ENCODE measurements around the gene PYCR2. TPM values are rescaled to one million over a fixed set of nuclear protein-coding genes. Genes with fewer than 3 reads are reported as not detected.
"Not testable (repeated sequence)": the region's sequence is repeated elsewhere in the genome, so short reads cannot be mapped to it uniquely, and the experiment has no call there.

PYCR2 gene
- total RNA-seq, result 10 to 100 TPM; 58.0 to 58.8 TPM
- long read RNA-seq, transcript PYCR2-201 (7 exons, 1,689 nt), result major isoform, 28 of 30 reads
- long read RNA-seq, partial matches to known transcripts, result 0 of 30 reads
- long read RNA-seq, other reads (novel, unspliced or antisense), result 2 of 30 reads

DNA sequence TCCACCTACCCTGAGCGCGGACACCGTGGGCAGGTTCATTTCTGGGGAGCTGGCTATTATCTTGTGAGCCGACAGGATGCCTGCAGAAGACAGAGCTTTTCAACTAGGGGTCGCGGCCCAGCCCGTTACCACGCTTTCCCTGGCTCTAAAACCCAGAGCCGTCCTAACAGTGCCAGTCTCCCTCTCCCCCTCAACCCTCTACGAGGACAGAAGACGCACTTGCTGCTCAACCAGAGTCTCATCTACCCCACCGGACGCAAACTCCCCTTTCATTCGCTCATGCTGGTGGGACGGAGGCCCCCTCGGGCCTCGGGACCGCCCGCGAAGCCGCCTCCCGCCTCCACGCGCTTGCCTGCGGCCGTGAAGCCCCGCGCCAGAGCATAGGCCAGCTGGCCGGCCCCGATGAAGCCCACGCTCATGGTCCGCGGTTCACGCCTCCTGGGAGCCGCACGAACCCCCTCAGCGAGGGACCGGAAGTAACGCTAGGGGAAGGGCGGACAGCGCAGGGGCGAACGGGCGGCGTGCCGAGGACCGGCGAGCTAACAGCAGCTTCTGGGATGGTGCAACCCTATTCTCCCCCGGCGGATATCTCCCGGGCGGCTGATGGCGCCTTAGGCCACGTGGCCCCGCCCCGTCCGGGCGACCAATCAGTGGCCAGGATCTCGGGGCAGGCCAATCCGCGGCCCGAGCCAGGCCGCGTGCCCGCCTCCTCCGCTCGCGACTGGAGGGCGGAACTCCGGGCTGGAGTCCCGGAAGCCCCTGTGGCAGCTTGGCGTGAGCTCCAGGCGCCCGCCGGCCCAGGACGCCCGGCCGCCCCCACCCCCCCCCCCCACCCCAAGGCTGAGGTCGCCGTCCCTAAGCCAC lies at the start of gene PYCR2:
Gene PYCR2 (minus strand): TSS at position 559 of the 864 bp plus-strand sequence. CDS start 140 bp downstream, at position 419.
- DNase-seq, result peak; percentile 97
- intact Hi-C loops (cut with DNase I), result no loop called here
- ATAC-seq, result peak; percentile 98 to 99

DNA sequence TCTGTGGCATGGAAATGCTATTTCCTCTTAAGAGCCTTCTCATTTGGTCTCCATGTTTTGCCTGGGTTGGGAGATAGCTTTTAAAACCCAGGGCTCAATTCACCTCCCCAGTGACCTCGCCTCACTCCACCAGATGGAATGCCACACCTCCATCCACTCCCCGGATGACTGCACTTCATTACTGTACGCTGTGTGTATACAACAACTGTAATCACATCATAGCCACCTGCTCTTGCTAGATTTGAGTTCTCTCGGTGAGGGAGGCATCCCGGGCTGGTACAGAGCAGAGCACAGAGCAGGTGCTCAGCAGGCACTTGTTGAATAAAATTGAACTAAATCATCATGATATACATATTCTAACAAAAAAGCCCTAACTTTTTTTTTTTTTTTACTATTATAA lies 49.1 kb upstream of the PYCR2 start:
- DNase-seq (no peak), ATAC-seq (no peak)
- intact Hi-C loops (cut with DNase I), result loop anchor here in 1 of 2 donors (10.0 kb wide), 2 partner anchors 198 to 648 kb away; partner anchors contain the start of gene SRP9

DNA sequence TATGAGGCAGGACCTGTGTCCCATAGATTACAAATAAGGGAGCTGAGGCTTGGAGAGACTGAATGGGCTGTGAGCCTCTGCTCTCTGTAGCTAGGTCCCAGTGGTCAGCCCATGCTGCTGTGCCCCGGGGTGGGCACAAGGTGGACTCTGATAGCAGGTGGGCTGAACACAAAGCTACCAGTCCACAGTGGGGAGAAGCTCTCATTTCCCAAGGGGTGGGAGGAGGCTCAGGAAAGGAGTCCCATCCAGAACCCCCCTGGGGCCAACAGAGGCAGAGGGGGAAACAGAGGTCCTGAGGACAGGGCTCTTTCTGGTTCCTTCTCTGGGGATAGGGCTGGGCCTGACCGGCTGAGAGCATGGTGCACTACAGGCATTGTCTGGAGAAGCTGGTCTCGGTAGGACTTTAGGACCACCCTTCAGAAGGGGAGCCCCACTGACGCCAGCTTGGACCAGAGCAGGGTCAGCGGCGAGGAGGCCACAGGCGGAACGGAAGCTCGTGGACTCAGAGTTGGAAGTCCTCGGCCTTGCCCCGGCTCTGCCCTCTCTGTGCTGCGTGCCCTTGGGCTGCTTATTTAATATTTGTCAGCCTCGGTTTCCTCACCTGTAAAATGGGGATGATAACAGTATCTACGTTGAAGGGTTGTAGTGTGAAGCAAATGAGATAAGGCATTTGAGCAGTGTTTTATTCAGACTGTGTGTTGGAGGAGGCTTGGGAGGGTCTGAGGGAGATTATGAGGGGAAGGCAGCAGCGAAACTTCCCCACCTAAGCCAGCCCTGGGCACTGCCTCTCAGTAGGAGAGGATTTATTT lies 48.5 kb upstream of the PYCR2 start:
- DNase-seq, result no peak
- intact Hi-C loops (cut with DNase I), result loop anchor here in 1 of 2 donors (10.0 kb wide), 2 partner anchors 198 to 648 kb away; partner anchors contain the start of gene SRP9
- ATAC-seq, result no peak

DNA sequence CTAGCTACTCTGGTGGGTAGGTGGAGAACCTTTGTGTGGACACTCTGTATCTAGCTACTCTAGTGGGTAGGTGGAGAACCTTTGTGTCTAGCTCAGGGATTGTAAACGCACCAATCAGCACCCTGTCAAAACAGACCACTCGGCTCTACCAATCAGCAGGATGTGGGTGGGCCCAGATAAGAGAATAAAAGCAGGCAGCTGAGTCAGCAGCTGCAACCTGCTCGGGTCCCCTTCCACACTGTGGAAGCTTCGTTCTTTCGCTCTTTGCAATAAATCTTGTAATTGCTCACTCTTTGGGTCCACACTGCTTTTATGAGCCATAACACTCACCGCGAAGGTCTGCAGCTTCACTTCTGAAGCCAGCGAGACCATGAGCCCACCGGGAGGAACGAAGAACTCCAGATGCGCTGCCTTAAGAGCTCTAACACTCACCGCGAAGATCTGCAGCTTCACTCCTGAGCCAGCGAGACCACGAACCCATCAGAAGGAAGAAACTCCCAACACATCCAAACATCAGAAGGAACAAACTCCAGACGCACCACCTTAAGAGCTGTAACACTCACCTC lies 46.6 kb upstream of the PYCR2 start:
- ATAC-seq, DNase-seq: not testable (repeated sequence)
- intact Hi-C loops (cut with DNase I), result loop anchor here in 1 of 2 donors (10.0 kb wide), 2 partner anchors 196 to 646 kb away; partner anchors contain the start of gene SRP9

DNA sequence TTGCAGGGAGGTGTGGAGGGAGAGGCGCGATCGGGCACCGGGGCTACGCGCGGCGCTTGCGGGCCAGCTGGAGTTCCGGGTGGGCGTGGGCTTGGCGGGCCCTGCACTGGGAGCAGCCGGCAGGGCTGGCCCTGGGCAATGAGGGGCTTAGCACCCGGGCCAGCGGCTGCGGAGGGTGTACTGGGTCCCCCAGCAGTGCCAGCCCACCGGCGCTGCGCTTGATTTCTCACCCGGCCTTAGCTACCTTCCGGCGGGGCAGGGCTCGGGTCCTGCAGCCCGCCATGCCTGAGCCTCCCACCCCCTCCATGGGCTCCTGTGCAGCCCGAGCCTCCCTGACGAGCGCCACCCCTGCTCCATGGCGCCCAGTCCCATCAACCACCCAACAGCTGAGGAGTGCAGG lies 45.7 kb upstream of the PYCR2 start:
- ATAC-seq, DNase-seq: not testable (repeated sequence)
- intact Hi-C loops (cut with DNase I), result loop anchor here in 1 of 2 donors (10.0 kb wide), 2 partner anchors 195 to 645 kb away; partner anchors contain the start of gene SRP9

DNA sequence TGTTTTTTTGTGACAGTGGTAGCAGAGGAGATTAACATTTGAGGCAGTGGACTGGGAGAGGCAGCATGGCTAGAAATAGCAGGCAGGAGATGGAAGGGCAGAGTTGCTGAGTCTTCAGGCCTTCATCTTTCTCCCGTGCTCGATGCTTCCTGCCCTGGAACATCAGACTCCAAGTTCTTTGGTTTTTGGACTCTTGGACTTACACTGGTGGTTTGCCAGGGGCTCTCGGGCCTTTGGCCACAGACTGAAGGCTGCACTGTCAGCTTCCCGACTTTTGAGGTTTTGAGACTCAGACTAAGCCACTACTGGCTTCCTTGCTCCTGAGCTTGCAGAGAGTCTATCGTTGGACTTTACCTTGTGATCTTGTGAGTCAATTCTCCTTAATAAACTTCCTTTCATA lies 41.2 kb upstream of the PYCR2 start:
- DNase-seq (no peak), ATAC-seq (no peak)
- intact Hi-C loops (cut with DNase I), result no loop called here

DNA sequence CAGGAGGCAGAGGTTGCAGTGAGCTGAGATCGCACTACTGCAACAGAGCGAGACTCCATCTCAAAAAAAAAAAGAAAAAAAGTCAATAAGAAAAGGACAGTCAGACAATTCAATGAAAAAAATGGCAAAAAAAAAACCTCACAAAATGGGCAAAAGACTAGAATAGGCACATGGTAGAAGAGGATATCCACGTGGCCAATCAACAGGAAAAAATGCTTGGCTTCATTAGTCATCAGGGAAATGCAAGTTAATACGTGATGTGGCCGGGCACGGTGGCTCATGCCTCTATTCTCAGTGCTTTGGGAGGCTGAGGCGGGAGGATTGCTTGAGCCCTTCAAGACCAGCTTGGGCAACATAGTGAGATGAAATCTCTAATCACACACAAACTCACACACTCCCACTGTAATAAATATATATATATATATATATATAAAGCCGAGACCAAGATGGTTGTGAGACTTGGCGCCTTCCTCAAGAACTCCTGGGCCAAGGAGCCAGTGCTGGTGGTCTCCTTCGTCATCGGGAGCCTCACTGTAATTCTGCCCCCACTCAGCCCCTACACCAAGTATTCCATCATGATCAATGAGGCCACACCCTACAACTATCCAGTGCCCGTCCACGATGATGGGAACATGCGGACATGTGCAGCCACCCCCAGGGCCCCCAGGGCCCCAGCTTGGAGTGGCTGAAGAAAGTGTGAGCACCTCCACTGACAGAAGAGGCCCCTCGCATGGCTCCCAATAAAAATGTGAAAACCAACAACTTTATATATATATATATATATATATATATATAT lies 39.9 kb upstream of the PYCR2 start:
- no peak for DNase-seq
- intact Hi-C loops (cut with DNase I), result no loop called here
- ATAC-seq, result no peak

DNA sequence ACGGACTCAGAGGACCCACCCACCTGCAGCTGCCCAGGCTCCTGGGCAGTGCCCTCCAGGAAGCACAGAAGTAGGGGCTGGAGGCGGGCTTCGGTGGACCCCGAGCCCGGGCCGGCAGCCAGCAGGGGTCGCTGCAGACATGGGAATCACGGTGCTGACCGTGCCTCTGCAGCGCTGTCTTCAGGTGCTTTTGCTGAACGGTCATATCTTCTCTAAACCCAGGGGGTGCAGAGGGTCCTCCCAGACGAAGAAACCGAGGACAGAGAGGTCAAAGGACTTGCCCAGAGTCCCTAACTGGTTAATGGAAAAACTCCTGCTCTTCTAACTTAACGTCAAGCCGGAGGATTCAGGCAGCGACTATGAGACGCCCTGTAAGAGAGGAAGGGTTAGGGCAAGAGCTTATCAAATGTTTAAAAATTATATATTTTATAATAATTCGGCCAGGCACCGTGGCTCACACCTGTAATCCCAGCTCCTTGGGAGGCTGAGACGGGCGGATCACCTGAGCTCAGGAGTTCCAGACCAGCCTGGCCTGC lies 38.5 kb upstream of the PYCR2 start:
- ATAC-seq, result peak; percentile 47 to 49
- intact Hi-C loops (cut with DNase I), result no loop called here
- DNase-seq, result peak; percentile 52

DNA sequence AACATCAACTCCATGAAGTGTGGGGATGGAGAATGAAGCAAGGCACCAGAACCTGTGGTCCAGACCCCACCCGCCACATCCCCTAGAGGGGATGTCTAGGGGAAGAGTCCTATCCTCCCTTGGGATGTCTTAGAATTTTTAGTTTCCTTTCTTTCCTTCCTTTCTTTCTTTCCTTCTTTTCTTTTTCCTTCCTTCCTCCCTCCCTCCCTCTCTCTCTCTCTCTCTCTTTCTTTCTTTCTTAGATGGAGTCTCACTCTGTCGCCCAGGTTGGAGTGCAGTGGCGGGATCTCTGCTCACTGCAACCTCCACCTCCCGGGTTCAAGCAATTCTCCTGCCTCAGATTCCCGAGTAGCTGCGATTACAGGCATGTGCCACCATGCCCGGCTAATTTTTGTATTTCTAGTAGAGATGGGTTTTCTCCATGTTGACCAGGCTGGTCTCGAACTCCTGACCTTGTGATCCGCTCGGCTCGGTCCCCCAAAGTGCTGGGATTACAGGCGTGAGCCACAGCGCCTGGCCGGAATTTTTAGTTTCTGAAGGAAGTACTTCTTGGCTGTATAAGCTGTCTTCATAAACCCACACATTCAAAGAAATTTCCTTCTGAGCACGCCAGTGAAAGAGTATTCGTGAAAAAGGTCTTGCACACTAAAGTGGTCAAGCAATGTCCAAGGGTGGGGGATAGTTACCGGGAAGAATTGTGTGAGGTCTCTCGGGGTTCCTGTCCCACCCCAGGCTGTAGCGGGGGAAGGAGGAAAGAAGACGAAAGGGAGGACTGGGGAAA lies 37.8 kb upstream of the PYCR2 start:
- DNase-seq (no peak), ATAC-seq (no peak)
- intact Hi-C loops (cut with DNase I), result no loop called here

DNA sequence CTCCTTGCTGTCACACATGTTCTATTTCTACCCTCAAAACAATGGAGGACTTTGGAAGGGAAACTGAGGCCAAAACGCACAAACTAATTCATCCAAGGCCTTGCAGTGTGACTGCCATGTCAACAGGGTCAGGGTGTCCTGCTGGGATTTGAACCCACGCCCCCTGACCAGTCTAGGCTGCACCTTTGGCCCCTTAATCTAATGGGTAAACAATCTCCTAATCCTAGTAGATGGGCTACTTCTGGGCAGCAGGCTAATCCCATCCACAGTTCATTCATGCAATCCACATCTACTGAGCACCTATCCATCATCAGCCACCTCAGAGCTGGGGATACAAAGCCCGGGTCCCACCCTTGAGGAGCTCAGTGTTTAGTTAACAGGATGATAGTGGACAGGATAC lies 34.0 kb upstream of the PYCR2 start:
- intact Hi-C loops (cut with DNase I), result no loop called here
- DNase-seq (no peak), ATAC-seq (no peak)

DNA sequence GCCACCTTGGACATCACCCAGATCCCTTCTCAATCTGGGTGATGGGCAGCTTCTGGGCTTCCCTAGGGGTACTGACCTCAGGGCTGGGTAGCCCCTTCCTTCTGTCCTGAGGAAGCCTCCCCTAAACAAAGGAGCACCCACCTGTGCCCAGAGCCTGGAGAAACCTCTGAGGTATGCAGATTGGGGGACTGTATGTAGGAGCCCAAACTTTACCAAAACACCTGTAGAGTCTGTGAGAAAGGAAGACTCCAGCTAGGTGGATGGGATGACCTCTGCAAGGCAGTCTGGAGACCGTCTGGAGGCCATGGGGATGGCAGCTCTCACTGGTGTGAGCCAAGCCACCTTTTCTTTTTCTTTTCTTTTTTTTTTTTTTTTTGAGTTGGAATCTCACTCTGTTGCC lies 30.7 kb upstream of the PYCR2 start:
- intact Hi-C loops (cut with DNase I), result no loop called here
- ATAC-seq, result no peak

DNA sequence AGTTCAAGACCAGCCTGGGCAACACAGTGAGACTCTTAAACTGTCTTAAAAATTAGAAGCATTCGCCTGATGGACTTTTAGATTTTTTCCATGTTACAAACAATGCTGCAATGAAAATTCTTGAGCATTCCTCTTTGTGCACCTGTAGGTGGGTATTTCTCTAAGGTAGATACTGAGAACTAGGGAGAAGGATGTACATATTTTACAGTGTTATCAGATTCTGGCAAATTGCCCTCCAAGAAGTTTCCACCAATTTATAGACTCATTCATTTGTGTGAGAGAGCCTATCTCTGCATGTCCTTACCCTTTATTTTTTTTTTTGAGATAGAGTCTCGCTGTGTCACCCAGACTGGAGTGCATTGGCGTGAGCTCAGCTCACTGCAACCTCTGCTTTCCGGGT lies 29.3 kb upstream of the PYCR2 start:
- intact Hi-C loops (cut with DNase I), result no loop called here
- no peak for ATAC-seq
- no peak for DNase-seq

More for the DNA sequence above, 30.7 kb upstream of the PYCR2 start:
- no peak for DNase-seq

DNA sequence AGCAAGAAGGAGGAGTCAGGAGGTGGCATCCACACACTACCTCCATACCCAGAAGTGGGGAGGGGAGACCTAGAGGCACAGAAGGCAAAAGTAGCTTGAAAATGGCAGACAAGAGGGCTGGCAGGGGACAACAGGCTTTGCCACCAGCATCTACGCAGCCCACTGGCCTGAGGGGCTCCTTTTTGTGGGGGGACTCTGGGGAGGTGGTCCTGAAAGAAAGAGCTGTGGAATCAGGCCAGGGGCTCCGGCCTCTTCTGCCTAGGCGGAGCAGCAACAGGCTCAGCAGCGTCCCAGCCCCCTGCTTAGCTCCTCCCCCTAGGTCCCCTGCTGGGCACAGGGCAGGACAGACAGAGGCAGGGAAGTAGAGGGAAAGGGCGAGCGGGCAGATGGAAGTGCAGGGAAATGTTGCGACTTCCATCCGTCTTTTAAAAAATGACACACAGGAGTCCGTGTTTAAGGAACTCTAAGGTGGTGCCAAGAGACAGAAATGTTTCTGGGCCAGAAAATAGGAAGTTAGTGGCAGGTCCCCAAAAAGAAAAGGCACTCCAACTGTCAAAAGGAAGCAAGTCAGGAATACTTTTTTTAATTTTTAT lies 27.0 kb upstream of the PYCR2 start:
- DNase-seq, result no peak
- intact Hi-C loops (cut with DNase I), result no loop called here
- no peak for ATAC-seq

DNA sequence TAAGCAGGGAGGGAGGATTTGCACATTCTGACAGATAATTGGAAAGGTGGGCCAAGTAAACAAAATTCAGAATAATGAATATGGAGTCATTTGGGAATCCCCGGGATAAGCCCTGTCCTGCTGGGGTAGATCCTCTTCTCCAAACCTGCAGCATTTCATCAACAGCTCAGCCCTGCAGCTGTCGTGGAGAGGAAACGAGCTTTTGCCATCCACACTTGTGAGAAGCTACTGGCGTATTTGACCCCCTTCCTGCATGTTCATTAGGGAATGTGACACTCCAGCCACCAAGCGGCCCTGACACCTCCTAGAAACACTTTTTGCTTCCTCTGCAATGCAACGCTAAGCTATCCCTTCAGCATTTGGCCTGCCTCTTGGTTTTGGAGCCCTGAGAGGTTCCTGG lies 25.0 kb upstream of the PYCR2 start:
- ATAC-seq, result no peak
- no peak for DNase-seq
- intact Hi-C loops (cut with DNase I), result no loop called here

DNA sequence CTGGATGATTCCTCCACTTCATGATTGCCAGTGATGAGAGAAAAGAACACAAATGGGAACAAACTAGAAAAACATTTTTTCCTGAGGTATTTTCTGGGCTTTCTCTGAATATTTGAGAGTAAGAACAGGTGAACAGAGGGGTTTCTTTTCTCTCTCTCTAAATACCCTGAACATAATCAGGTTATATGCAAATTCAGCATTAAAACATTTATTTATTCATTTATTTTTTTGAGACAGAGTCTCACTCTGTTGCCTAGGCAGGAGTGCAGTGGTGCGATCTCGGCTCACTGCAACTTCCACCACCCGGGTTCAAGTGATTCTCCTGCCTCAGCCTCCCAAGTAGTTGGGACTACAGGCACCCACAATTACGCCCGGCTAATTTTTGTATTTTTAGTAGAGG lies 22.8 kb upstream of the PYCR2 start:
- intact Hi-C loops (cut with DNase I), result no loop called here
- ATAC-seq, result no peak
- no peak for DNase-seq

DNA sequence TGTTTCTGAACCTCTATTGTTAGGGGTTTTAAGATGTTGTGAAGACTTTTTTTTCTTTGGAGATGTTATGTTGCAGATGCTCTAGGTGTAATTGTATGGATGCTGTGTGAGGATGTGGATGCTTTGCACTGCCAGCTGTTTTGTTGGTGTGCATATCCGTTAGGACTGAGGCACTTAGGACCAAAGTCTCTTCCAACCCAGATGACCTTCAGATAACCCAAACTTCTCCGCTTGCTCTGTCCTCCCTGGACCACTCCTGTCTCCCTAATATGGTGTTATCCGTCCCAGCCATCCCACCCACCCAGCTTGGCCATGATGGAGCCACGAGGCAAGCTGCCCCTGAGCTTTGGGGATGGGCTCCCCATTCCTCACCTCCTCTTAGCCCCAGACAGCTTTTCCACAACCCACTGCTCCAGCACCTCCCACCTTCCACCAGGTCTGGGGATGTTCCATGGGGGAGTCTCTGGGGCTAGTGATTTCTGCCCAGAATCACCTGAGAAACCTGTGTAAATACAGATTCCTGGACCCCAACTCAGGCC lies 22.1 kb upstream of the PYCR2 start:
- ATAC-seq (no peak), DNase-seq (no peak)
- intact Hi-C loops (cut with DNase I), result no loop called here

DNA sequence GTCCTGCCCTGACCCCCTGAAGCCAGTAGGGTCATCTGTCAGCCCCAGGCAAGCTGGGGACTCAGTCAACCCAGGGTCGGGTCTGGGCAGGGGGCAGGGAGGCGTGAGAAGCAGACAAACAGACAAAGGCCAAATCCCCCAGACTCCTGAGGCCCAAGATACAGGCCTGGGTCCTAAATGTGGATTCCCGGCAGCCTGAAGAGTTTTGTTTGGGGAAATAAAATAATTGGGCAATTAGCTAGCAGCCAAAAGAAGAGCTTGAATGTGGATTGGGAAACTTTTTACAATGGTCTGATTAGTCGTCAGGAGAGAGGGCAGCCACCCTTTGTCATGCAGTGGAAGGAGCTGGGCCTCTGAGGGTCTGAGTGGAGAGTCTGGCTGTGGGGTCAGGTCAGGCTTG lies 21.5 kb upstream of the PYCR2 start:
- DNase-seq (no peak), ATAC-seq (no peak)
- intact Hi-C loops (cut with DNase I), result no loop called here

Data from left cardiac atrium (tissue), 4 donors.